ENCODE measurements around the gene DZIP1L.
A peak's percentile ranks its signal among the peaks of the same experiment; 100 is the strongest.
"Not testable (repeated sequence)": the region's sequence is repeated elsewhere in the genome, so short reads cannot be mapped to it uniquely, and the experiment has no call there.

The DZIP1L gene

DNA sequence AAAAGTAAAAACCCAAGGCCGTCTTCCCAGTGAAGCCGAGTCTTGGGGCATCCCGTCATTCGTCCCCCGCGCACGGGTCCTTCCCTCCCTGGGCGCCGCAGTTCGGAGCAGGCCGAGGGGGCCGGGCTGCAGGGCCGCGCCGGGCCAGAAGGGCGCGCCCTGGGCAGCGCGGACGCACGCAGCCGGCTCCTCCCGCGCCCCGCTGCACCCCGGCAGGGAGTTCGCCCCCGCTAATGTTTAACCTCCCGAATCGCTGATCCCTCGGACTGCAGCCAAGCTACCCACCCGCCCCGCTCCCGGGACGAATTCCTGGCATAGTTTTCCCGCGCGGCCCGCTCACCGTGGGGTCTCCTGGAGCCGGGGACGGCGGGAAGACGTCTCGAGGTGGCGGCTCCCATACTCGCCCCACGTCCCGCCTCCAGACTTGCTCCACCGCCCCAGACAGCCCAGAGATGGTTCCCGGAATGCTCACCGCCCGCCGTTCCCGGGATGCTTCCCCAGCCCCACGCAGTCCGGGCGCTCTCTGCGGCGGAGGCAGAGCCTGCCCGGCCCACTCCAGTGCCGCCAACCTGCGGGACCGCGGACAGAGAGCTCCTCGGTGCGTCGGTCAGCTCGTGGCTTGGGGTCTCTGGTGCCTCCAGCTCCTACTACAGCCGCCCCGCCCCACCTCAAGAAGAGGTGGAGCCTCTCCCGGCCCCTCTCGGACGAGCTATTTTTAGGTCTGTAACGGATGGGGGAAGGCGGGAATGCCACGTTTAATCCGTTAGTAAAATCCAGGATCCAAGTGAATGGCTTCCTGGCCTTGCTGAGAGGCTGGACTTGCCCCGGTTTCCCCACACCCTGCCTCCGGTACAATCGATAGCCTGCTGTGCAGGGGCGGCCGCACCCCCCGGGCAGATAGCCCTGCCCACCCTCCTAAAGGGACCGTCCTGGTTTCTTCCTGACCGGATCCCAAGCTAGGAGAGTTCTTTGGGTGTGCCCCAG, at the start of gene DZIP1L:
Gene DZIP1L, minus strand, starts transcription at position 621 of the 984 bp plus-strand sequence. CDS start 11,637 bp downstream, outside the sequence.
- DNase-seq = peak; percentile 87

- no peak for DNase-seq
These were observed 49.7 kb upstream of the DZIP1L start for GRCh38 chr3:138165061-138165460.

DNA sequence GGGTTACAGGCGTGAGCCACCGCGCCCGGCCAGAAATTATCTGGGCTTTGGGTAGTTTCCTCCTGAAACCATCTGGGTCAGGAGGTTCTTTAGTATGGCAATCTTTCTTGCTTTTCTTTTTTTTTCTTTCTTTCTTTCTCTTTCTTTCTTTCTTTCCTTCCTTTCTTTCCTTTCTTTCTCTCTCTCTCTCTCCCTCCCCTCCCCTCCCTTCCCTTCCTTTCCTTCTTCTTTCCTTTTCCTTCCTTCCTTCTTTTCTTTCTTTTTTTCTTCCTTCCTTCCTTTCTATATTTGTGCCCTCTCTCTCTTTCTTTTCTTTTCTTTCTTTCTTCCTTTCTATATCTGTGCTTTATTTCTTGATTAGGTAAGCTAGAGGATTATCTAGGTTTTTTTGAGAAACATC, 42.3 kb upstream of the DZIP1L start:
- no peak for DNase-seq

- no peak for DNase-seq
These were observed 39.1 kb upstream of the DZIP1L start for GRCh38 chr3:138154534-138154933.

DNA sequence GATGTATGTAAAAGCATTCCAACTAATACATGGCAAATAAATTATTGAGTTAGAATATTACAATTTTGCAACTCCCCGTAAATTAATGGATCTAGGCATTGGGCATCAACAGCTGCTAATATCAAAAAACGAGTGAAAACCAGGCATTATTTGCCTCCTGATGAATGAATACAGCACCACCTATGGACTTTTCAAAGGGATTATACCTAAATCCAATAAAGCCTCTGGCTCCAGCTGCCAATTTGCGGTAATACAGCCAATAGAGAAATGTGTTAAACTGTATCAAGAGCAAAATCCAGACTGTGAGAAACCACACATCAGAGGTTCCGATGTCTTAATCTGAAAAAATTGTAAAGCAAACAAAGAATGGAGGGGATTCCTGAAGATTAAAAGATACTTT, 33.1 kb upstream of the DZIP1L start:
- no peak for DNase-seq

DNA sequence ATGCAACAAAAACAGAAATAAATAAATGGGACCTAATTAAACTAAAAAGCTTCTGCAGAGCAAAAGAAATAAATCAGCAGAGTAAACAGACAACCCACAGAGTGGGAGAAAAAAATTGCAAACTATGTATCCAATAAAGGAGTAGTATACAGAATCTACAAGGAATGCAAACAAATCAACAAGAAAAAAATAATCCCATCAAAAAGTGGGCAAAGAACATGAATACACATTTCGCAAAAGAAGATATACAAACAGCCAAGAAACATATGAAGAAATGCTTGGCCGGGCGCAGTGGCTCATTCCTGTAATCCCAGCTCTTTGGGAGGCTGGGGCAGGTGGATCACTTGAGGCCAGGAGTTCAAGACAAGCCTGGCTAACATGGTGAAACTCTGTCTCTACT, 26.8 kb upstream of the DZIP1L start:
- DNase-seq = not testable (repeated sequence)

- DNase-seq = no peak
These were observed 25.5 kb upstream of the DZIP1L start for GRCh38 chr3:138140940-138141339.

GRCh38 chr3:138139691-138140090, 24.3 kb upstream of the DZIP1L start:
- no peak for DNase-seq

- no peak for DNase-seq
These were observed 22.5 kb upstream of the DZIP1L start for GRCh38 chr3:138137861-138138260.

- DNase-seq = no peak
These were observed 20.8 kb upstream of the DZIP1L start for GRCh38 chr3:138136201-138136600.

- no peak for DNase-seq
These were observed 20.4 kb upstream of the DZIP1L start for GRCh38 chr3:138135833-138136194.

DNA sequence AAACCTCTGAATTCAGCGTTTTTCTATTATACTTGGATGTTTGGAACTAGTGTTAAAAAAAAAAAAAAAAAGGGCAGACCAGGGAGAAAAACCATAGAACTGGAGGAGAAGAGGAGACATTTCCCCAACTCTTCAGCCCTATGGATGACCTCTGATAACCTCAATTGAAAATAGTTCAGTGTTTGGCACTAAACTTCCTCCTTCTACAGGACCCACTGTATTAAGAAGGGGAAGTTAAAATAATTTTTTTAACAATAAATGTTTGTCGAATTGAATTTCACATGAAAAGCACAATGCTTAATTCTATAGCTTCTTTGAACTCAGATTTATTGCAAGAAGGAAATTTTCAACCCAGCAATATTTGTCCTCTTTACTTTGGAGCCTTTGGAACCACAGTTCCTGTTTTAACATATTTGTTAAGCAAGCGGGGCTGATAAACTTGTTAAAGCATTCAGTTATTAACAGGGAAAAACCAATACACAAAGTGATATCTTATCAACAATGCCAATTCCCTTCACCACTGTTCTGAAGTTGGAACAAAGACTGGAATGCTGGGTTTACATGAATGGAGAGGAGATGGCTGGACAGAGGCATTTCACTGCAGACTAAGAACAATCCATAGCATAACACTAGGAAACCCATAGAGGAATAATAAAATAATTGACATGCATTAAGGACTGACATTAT, 19.9 kb upstream of the DZIP1L start:
- DNase-seq = no peak

DNA sequence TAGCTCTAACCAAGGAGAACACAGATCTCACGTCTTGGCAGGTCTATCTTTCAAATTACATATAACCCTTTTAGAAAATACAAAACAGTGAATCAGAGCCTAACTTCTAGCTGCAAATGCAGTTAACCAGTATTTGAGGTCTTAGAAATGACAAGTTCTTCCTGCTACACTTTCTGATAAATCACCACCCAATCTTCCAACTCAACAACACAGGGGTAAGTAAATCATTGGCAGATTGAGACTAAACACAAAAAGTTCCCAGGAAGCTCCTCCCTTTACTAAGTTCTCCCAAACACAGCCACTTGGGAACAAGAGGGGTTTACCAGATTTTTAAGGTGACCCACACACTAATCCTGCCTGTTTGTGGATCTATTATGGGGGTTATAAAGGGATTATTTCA, 16.8 kb upstream of the DZIP1L start, which contains the start of gene A4GNT:
Gene A4GNT, minus strand, starts transcription at position 152 of the 400 bp plus-strand sequence. CDS start 1,134 bp downstream, outside the sequence.
- DNase-seq = no peak

GRCh38 chr3:138127636-138128365, 12.4 kb upstream of the DZIP1L start:
- no peak for DNase-seq

- DNase-seq = peak; percentile 30
These were observed 10.3 kb upstream of the DZIP1L start for GRCh38 chr3:138125548-138126221.

DNA sequence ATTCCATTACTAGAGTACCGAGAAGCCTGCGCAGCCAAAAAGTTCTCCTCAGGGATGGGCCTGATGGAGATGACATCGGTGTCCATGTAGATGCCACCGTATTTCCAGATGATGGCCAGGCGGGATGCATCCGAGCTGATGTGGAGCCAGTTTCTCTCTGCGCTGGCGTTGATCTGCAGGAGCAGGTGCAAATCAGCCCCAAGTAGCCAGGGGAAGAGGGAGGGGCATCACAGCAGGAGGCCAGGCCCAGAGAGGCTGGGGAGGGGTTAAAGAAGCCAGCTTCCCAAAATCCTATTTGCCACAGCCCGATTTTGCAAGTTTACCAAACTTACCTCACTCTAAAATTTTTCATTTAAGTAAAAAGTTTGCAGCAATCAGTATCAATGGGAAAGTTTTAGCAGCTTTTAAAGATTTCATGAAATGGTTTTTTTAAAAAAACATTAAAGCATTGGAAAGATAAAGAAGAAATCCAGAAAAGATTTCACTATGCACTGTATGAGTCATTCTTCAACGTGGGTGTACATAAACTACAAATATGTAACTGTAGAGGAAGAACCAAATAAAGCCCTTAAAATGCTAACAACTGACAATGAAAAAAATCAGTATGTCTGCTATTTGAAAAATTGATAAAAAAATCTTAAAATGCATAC, 9.4 kb upstream of the DZIP1L start:
- peak; percentile 49 for DNase-seq

DNA sequence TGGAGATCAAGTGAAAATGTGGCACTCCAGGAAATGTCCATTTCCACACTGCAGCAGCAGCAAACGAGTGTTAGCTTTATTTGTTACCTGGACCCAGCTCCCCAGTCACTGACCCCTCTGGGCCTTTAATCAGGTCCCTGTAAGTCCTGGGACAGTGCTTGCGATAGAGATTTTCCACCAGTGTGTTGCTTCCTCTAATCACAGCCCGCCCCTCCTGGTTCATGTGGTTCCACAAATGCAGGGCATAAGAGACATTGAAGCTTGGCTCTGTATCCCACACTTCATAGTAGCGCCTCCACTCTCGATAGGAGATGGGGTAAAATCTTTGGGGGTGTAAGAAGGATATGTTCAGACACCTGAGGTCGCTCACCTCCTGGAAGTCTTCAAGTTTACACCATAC, 8.8 kb upstream of the DZIP1L start:
- no peak for DNase-seq

- DNase-seq = no peak
These were observed 4.0 kb upstream of the DZIP1L start for GRCh38 chr3:138119423-138119766.

DNA sequence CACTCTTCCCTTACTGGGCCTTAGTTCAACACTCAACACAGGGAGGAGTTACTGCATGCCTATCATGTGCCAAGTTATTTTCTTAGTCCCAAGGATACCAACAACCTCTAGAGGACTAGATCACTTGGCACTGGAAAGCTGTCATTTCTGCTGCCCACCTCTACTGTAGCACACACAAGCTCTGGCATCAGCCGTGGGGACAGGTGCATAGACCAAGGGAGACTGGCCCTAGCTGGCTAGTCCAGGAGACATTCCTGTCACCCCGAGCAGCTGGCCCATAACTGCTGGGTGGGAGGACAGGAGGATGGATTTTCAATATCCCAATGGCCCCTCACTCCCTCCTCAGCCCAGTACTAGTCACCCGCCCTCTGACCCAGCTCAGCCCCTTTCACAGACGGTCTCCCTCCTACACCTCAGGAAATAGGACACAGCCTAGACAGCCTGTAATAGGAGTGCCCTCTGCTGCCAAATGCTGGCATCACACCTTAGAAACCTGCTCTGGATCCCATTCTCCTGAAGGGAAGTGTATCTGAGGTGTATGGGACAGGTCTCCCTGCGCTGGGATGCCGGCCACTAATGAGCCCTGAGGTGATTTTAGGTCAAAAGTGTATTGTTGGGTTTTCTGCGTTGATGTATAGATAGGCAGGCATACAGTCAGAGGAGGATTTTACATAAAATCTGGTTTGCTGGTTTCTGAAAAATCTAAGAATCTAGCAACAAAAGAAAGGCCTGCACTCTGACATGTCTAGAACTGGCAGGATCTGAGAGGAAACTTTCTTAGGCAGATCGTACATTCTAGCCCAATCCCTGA, 3.4 kb upstream of the DZIP1L start:
- peak; percentile 64 for DNase-seq

- DNase-seq = peak; percentile 38
These were observed 933 bp downstream of the DZIP1L start for GRCh38 chr3:138114431-138114918.

- DNase-seq = no peak
These were observed 2.1 kb downstream of the DZIP1L start for GRCh38 chr3:138113326-138113725.

Data from fibroblast of skin of right quadriceps (primary cell).